Measurements from ENCODE around the gene SIRPB2.

SIRPB2 gene

GRCh38 chr20:1437235-1437904, 53.9 kb downstream of the SIRPB2 start:
- DNase-seq = peak; percentile 73 to 75

- no peak for DNase-seq
Observed at GRCh38 chr20:1436263-1436662, 55.0 kb downstream of the SIRPB2 start.

DNA sequence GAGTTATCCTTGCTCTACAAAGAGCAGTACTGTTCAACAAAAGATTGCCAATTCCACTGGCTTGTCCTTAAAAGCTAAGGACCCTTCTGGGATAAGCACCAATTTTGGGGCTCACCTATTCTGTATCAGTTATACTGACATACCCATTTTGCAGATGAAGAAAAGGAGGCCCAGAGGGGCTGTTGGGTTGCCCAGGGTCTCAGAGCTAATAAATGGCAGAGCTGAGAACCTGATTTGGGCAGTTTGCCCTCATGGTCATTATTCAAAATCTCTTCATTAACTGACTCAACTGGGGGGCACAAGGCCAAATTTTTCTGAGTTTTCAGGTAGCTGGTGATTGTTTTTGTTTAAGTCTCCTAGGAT, 55.9 kb downstream of the SIRPB2 start:
- no peak for DNase-seq

DNA sequence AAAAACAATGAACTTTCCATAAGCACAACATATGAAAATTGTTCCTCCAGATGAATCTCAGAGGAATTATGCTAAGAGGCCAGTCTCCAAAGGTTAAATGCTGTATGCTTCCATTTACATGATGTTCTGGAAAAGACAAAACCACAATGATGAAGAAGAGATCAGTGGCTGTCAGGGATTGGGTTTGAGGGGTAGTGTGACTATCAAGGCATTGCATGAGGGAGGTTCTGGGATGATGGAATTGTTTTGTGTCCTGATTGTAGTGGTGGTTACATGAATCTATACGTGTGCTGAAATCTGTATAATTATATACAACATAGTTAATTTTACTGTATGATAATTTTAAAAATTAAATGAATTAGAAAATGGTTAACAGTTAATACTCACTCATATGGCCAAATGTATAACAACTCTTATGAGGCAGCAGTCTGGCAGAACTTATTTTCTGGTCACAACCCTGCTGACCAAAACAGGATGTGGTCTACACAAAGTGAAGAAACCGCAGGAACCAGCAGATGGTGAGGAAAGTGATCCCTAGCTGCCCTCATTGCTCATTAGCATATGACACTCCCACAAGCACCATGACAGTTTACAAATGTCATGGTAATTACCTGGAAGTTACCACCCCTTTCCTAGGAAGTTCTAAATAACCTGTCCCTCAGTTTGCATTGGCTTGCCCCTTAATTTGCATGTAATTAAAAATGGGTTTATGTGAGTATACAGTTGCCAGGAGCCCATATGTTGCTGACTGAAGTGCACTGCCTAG, 56.5 kb downstream of the SIRPB2 start:
- peak in 1 of 2 experiments; percentile 30 for DNase-seq

DNA sequence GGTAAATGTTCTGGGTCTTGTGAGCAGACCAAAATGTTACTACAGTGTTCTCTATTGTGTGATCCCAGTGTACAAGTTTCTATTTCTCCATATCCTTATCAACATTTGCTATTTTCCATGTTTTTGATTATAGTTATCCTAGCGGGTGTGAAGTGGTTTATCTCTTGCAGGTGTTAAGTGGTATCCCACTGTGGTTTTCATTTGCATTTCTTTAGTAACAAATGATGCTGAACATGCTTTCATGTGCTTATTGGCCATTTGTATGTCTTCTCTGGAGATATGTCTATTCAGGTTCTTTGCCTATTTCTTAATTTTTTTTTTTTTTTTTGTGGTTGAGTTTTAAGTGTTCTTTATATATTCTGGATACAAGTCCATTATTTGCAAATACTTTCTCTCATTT, 60.1 kb downstream of the SIRPB2 start:
- DNase-seq = no peak

- DNase-seq = no peak
Observed at GRCh38 chr20:1430004-1430451, 61.2 kb downstream of the SIRPB2 start.

DNA sequence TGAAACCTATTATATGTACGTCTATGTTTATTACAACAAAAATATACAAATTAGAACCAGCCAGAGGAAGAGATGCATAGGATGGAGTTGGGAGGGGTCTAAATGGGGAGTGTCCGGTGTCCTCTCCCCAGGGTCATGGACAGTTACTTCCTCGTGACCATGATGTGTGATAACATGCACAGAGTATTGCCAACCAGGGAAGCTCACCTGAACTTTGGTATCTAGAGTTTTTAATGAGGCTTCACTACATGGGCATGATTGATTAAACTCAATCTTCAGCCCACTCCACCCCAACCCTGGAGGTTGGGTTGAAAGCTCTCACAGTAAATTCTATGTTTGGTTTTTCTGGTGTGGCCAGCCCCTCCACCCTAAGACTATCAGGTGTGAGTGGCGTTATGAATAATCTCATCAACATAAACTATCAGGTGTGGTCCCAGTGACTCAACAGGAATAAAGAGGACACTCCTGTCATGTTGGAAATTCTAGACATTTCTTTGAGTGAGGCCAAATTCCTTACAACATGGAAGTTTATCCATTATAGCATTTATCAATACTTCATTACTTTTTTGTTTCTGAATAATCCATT, 62.0 kb downstream of the SIRPB2 start:
- DNase-seq = no peak

- no peak for DNase-seq
Observed at GRCh38 chr20:1427457-1428054, 63.7 kb downstream of the SIRPB2 start.

- DNase-seq = no peak
Observed at GRCh38 chr20:1426231-1426849, 64.9 kb downstream of the SIRPB2 start.
